HepG2 (cell line): Measurements from ENCODE around the gene ATP2B2. TPM values are rescaled to one million over a fixed set of nuclear protein-coding genes. Genes with fewer than 3 reads are reported as not detected.
A peak's percentile ranks its signal among the peaks of the same experiment; 100 is the strongest.

ENCODE experiments used
- ATAC-seq: fragments of 200-7000 bp; cut with Tn5 transposase; 3 replicates; pipeline ENCODE4 v1.9.1; 2020; ENCODE audit warnings: mild to moderate bottlenecking, moderate library complexity
- BruUV-seq: library from RNA; stranded (reverse); fragments of 400-500 nt; replicated peaks from 2 replicates; lab custom pipeline; 2021; lab: Mats Ljungman, UMichigan
- CTCF ChIA-PET: fragments of 300-600 bp; formaldehyde crosslinking; extraction: SDS; loops from one replicate; lab custom pipeline; 2021; ENCODE audit warnings: low total read pairs, inconsistent platforms, low intra/inter-chr PET ratio; lab: Yijun Ruan, JAX
- POLR2A ChIA-PET: fragments of 350-600 bp; sonication (Branson Sonifier 250); formaldehyde crosslinking; loops from one replicate; lab custom pipeline; 2020; ENCODE audit warnings: antibody characterized with exemption, inconsistent platforms; lab: Yijun Ruan, JAX
- DNase-seq: peaks from one replicate; pipeline ENCODE4 v3.0.0-alpha.2; 2015; ENCODE audit warnings: low spot score
- FAIRE-seq: peaks from 3 replicates; lab custom pipeline; 2011; peaks lifted over from hg19 to GRCh38; lab: Jason Lieb, UNC
- H2AFZ ChIP-seq: one replicate; pipeline ENCODE4 v1.6.1; 2011; ENCODE audit warnings: low read length, inconsistent platforms
- H3K27ac ChIP-seq: fragments of 300-600 bp; 3 replicates; pipeline ENCODE4 v1.8.0; 2011; ENCODE audit warnings: mixed run types, mild to moderate bottlenecking, mixed read lengths, low read length, inconsistent platforms; ENCODE audit not compliant: insufficient read depth; ENCODE audit errors: extremely low read length
- H3K27me3 ChIP-seq, 2 experiments: fragments of 200-600 bp in 1 of 2; 2 replicates in 1 of 2; 3 replicates in 1 of 2; pipeline versions ENCODE4 v1.6.0 to v1.8.0; 2011; ENCODE audit warnings: low read length in 2 of 2, mild to moderate bottlenecking in 2 of 2, moderate library complexity in 2 of 2, inconsistent platforms in 1 of 2; ENCODE audit not compliant: insufficient read depth in 2 of 2, control insufficient read depth in 1 of 2
- H3K36me3 ChIP-seq, 2 experiments: fragments of 200-600 bp in 1 of 2; replicated peaks in 1 of 2; 2 replicates in 1 of 2; 3 replicates in 1 of 2; pipeline versions ENCODE4 v1.5.1 to v1.8.0; 2011; ENCODE audit warnings: low read length in 2 of 2, inconsistent platforms in 1 of 2; ENCODE audit not compliant: insufficient read depth in 2 of 2, control insufficient read depth in 1 of 2
- H3K4me1 ChIP-seq: 2 replicates; pipeline ENCODE4 v1.5.1; 2012; ENCODE audit warnings: low read length, inconsistent platforms; ENCODE audit not compliant: insufficient read depth
- H3K4me2 ChIP-seq: 2 replicates; pipeline ENCODE4 v1.6.0; 2011; ENCODE audit warnings: low read depth, low read length, inconsistent platforms
- H3K4me3 ChIP-seq, 3 experiments: fragments of 200-600 bp in 1 of 3; sonication (generic), shearing (Covaris generic) in 1 of 3; replicated peaks in 1 of 3; 2 replicates each; pipeline ENCODE4 v1.5.1; 2011 to 2016; ENCODE audit warnings: low read length in 3 of 3, inconsistent platforms in 2 of 3, low read depth in 2 of 3, mild to moderate bottlenecking in 2 of 3, control low read depth in 1 of 3, mixed read lengths in 1 of 3; ENCODE audit not compliant: insufficient read depth in 1 of 3
- H3K79me2 ChIP-seq: one replicate; pipeline ENCODE4 v1.6.1; 2011; ENCODE audit warnings: low read length, inconsistent platforms; ENCODE audit not compliant: insufficient read depth
- H3K9ac ChIP-seq: 2 replicates; pipeline ENCODE4 v1.6.0; 2011; ENCODE audit warnings: mild to moderate bottlenecking, low read depth, low read length, inconsistent platforms; ENCODE audit not compliant: insufficient read depth
- H3K9me3 ChIP-seq: 2 replicates; pipeline ENCODE4 v1.5.1; 2012; ENCODE audit warnings: mild to moderate bottlenecking, low read length
- H4K20me1 ChIP-seq: 2 replicates; pipeline ENCODE4 v1.6.0; 2011; ENCODE audit warnings: inconsistent platforms, mild to moderate bottlenecking, low read length, moderate library complexity; ENCODE audit not compliant: insufficient read depth
- EED ChIP-seq: sonication (generic); formaldehyde crosslinking; IDR thresholded peaks from 2 replicates; pipeline ENCODE4 v1.5.0; 2020; ENCODE audit warnings: mild to moderate bottlenecking, missing genetic modification reagents
- KLF15 ChIP-seq: sonication (generic); formaldehyde crosslinking; IDR thresholded peaks from 2 replicates; pipeline ENCODE4 v1.8.1; 2023; ENCODE audit warnings: borderline replicate concordance, mild to moderate bottlenecking, inconsistent platforms, missing genetic modification reagents, mixed read lengths
- KLF16 ChIP-seq, 2 experiments: sonication (generic) in 1 of 2; formaldehyde crosslinking in 1 of 2; IDR thresholded peaks; 2 replicates each; pipeline versions ENCODE4 v1.6.1 to v1.8.0; 2016 to 2023; ENCODE audit warnings: missing genetic modification reagents in 2 of 2, missing compliant biosample characterization in 1 of 2
- MED8 ChIP-seq: sonication (generic); formaldehyde crosslinking; IDR thresholded peaks from 2 replicates; pipeline ENCODE4 v1.8.1; 2023; ENCODE audit warnings: mild to moderate bottlenecking, missing genetic modification reagents; ENCODE audit not compliant: insufficient replicate concordance
- MTA1 ChIP-seq: sonication (generic); formaldehyde crosslinking; IDR thresholded peaks from 2 replicates; pipeline ENCODE4 v1.4.0; 2020; ENCODE audit warnings: missing genetic modification reagents, mild to moderate bottlenecking, borderline replicate concordance
- PAWR ChIP-seq: sonication (generic); formaldehyde crosslinking; IDR thresholded peaks from 2 replicates; pipeline ENCODE4 v1.4.0; 2020; ENCODE audit warnings: missing genetic modification reagents, mild to moderate bottlenecking, borderline replicate concordance
- POGZ ChIP-seq: sonication (generic); formaldehyde crosslinking; IDR thresholded peaks from 2 replicates; pipeline ENCODE4 v1.4.0; 2020; ENCODE audit warnings: mild to moderate bottlenecking, missing genetic modification reagents
- SMAD9 ChIP-seq: sonication (generic); formaldehyde crosslinking; IDR thresholded peaks from 2 replicates; pipeline ENCODE4 v1.5.1; 2020; ENCODE audit warnings: mild to moderate bottlenecking, missing genetic modification reagents
- TMF1 ChIP-seq: sonication (generic); formaldehyde crosslinking; IDR thresholded peaks from 2 replicates; pipeline ENCODE4 v1.8.1; 2022; ENCODE audit warnings: low read depth, missing genetic modification reagents
- ZNF143 ChIP-seq: sonication (generic); formaldehyde crosslinking; IDR thresholded peaks from 2 replicates; pipeline ENCODE4 v1.4.0; 2020; ENCODE audit warnings: missing genetic modification reagents
- ZNF562 ChIP-seq: sonication (generic); formaldehyde crosslinking; IDR thresholded peaks from 2 replicates; pipeline ENCODE4 v1.8.0; 2022; ENCODE audit warnings: missing genetic modification reagents, borderline replicate concordance
- ZNF567 ChIP-seq: sonication (generic); formaldehyde crosslinking; IDR thresholded peaks from 2 replicates; pipeline ENCODE4 v1.8.1; 2023; ENCODE audit warnings: mild to moderate bottlenecking, missing genetic modification reagents, borderline replicate concordance
- WGBS: methylation state at CpG from one replicate; pipeline ENCODE4 v1.1.6; 2017; ENCODE audit warnings: low lambda C conversion rate; 5-methylcytosine and 5-hydroxymethylcytosine counted together
- in situ Hi-C: cut with HindIII; loops from 2 replicates; pipeline ENCODE4 v1.10.0; 2017; ENCODE audit warnings: low pct_unique_long_range_greater_than_20kb; ENCODE audit not compliant: extremely low pct_ligation_motif_present
- intact Hi-C: fragments of 100-400 bp; cut with micrococcal nuclease; formaldehyde crosslinking; loops from one replicate; pipeline ENCODE4 v1.10.0; 2022; ENCODE audit not compliant: unreplicated experiment
- polyA plus RNA-seq, 8 experiments: library from polyadenylated mRNA; depleted of rRNA in 3 of 8; stranded (reverse) in 7 of 8; unstranded in 1 of 8; fragments of >200 nt; fragmentation: Illumina TruSeq in 4 of 8; extraction: Trizol in 4 of 8; gene quantifications; 2 replicates each; pipeline versions ENCODE4 v1.2.1 to v1.2.3, GENCODE V29; 2011 to 2016; ENCODE audit warnings: low read depth in 4 of 8, missing spikeins in 1 of 8, mixed read lengths in 1 of 8; ENCODE audit not compliant: insufficient read depth in 1 of 8
- total RNA-seq, 5 experiments: library from RNA; depleted of rRNA; stranded (reverse); fragments of >200 nt; fragmentation: Illumina TruSeq; extraction: Trizol; gene quantifications; 2 replicates each; pipeline ENCODE4 v1.2.3, GENCODE V29; 2016; ENCODE audit warnings: low read depth in 1 of 5
- TF ChIP-seq, protein P1 (sequence below): sonication (generic); formaldehyde crosslinking; IDR thresholded peaks from 2 replicates; pipeline ENCODE4 v1.4.0; 2020; ENCODE audit warnings: missing genetic modification reagents
- TF ChIP-seq, protein P2 (sequence below): IDR thresholded peaks from 2 replicates; pipeline ENCODE4 v1.6.1; 2016; ENCODE audit warnings: missing compliant biosample characterization, missing genetic modification reagents, borderline replicate concordance
- TF ChIP-seq, protein P3 (sequence below): sonication (generic); formaldehyde crosslinking; IDR thresholded peaks from 2 replicates; pipeline ENCODE4 v1.5.1; 2020; ENCODE audit warnings: mild to moderate bottlenecking, moderate library complexity, missing genetic modification reagents

The ATP2B2 gene
- total and polyA plus RNA-seq, 2 of the 13 experiments (the other 11 are each of a cell fraction or from before 2014, with no cell fraction given): 1.5 to 2.3 TPM

DNA sequence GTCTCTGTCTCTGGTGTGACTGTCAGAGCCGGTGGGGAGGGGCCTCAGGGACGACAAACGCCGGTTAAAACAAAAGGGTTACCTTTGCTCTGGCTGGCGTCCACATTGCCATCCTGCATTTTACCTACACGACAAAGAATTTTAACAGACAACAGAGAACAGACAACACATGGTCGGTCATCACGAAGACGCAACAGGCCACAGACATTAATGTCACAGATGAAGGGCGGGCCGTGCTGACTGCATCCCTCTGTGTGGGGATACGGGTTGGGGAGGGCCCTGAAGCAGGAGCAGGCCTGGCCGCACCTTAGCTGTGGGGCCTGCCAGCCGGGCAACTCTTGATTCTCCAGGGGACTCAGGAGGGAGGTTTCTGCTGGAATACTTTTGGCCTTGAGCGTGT is 126.2 kb downstream of the ATP2B2 start:
- Histone ChIP-seq H4K20me1 (no peaks in the 10 kb centered on the region), H3K4me3 (no peak overlapping the region), H3K27me3 (peaks cover 3 to 12% of the 10 kb centered on the region in 2 experiments; a peak in 4 of 5 replicates), H3K27ac (no peak overlapping the region), H3K79me2 (no peaks in the 10 kb centered on the region), H3K9me3 (no peaks in the 10 kb centered on the region), H3K4me2 (no peak overlapping the region), H3K36me3 (no peaks in the 10 kb centered on the region), H2AFZ (no peak overlapping the region), H3K9ac (no peak overlapping the region), H3K4me1 (no peaks in the 10 kb centered on the region)
- ChIA-PET POLR2A (no interaction called here), CTCF (no interaction called here)
- ATAC-seq: peak; percentile 49
- intact Hi-C loops (no loop called here), in situ Hi-C loops (no loop called here)
- DNase-seq: no peak
- FAIRE-seq: no peak
- BruUV-seq: no TSS peak
- 40% methylated on average over 14 of the region's 15 CpGs for WGBS
- TF ChIP-seq KLF15 (no peak), MTA1 (CRISPR knock-in tag) (no peak), POGZ (no peak), ZNF562 (no peak), ZNF143 (CRISPR knock-in tag) (no peak)
- TF ChIP-seq, protein P1, sequence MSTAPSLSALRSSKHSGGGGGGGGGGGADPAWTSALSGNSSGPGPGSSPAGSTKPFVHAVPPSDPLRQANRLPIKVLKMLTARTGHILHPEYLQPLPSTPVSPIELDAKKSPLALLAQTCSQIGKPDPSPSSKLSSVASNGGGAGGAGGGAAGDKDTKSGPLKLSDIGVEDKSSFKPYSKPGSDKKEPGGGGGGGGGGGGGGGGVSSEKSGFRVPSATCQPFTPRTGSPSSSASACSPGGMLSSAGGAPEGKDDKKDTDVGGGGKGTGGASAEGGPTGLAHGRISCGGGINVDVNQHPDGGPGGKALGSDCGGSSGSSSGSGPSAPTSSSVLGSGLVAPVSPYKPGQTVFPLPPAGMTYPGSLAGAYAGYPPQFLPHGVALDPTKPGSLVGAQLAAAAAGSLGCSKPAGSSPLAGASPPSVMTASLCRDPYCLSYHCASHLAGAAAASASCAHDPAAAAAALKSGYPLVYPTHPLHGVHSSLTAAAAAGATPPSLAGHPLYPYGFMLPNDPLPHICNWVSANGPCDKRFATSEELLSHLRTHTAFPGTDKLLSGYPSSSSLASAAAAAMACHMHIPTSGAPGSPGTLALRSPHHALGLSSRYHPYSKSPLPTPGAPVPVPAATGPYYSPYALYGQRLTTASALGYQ (CRISPR knock-in tag): no peak

DNA sequence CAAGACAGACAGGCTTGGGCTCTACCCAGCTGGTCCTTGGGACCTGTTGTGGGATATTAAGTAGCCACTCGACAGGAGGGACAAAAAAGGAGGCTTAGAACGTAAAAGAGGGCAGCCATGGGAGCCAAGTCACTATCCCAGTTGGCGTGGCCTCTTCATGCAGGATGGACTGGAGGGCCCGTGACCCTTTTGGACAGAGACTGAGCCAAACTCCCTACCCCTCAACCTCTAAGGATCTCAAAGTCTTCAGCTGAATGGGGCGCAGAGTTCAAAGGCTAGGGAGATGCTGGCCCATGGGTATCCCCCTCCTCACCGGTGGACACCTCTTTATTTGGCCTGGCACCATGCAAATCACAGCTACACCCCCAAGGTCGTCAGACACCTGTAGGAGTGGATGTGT is 126.6 kb downstream of the ATP2B2 start:
- no peaks in the 10 kb centered on the region for H3K9me3 ChIP-seq
- in situ Hi-C loops: no loop called here
- peaks cover 3 to 12% of the 10 kb centered on the region in 2 experiments; a peak in 4 of 5 replicates for H3K27me3 ChIP-seq
- H3K4me1 ChIP-seq: no peaks in the 10 kb centered on the region
- no peak overlapping the region for H3K27ac ChIP-seq
- no peaks in the 10 kb centered on the region for H4K20me1 ChIP-seq
- H3K4me3 ChIP-seq: no peak overlapping the region
- intact Hi-C loops: no loop called here
- 39% methylated on average over 4 of the region's 7 CpGs for WGBS
- ATAC-seq: no peak
- H2AFZ ChIP-seq: no peak overlapping the region
- DNase-seq: no peak
- no TSS peak for BruUV-seq
- ChIA-PET POLR2A (no interaction called here), CTCF (no interaction called here)
- H3K9ac ChIP-seq: no peak overlapping the region
- no peaks in the 10 kb centered on the region for H3K36me3 ChIP-seq
- no peak overlapping the region for H3K4me2 ChIP-seq
- no peaks in the 10 kb centered on the region for H3K79me2 ChIP-seq
- no peak for FAIRE-seq
- TF ChIP-seq PAWR: no peak
- TF ChIP-seq SMAD9 (CRISPR knock-in tag): no peak
- TF ChIP-seq MED8 (CRISPR knock-in tag): no peak
- TF ChIP-seq, protein P2, sequence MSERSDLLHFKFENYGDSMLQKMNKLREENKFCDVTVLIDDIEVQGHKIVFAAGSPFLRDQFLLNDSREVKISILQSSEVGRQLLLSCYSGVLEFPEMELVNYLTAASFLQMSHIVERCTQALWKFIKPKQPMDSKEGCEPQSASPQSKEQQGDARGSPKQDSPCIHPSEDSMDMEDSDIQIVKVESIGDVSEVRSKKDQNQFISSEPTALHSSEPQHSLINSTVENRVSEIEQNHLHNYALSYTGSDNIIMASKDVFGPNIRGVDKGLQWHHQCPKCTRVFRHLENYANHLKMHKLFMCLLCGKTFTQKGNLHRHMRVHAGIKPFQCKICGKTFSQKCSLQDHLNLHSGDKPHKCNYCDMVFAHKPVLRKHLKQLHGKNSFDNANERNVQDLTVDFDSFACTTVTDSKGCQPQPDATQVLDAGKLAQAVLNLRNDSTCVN (CRISPR knock-in tag): no peak
- TF ChIP-seq KLF16 (CRISPR knock-in tag; IDR thresholded peaks at IDR 0.05): no peak
- TF ChIP-seq TMF1 (CRISPR knock-in tag): no peak
- no peak for TF ChIP-seq EED
- TF ChIP-seq ZNF567 (CRISPR knock-in tag): no peak
- TF ChIP-seq, protein P3, sequence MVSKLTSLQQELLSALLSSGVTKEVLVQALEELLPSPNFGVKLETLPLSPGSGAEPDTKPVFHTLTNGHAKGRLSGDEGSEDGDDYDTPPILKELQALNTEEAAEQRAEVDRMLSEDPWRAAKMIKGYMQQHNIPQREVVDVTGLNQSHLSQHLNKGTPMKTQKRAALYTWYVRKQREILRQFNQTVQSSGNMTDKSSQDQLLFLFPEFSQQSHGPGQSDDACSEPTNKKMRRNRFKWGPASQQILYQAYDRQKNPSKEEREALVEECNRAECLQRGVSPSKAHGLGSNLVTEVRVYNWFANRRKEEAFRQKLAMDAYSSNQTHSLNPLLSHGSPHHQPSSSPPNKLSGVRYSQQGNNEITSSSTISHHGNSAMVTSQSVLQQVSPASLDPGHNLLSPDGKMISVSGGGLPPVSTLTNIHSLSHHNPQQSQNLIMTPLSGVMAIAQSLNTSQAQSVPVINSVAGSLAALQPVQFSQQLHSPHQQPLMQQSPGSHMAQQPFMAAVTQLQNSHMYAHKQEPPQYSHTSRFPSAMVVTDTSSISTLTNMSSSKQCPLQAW (CRISPR knock-in tag): no peak
